Cardiac septum (tissue), 1 donor: ENCODE data around the gene CARMIL1. TPM values are rescaled to one million over a fixed set of nuclear protein-coding genes. Genes with fewer than 3 reads are reported as not detected.
"Not testable (repeated sequence)": the region's sequence is repeated elsewhere in the genome, so short reads cannot be mapped to it uniquely, and the experiment has no call there.

ENCODE experiments used
- DNase-seq: peaks from one replicate; pipeline ENCODE4 v3.0.0-alpha.2; 2020; ENCODE audit warnings: low spot score
- intact Hi-C: fragments of 100-400 bp; cut with DNase I; formaldehyde crosslinking; loops from one replicate; pipeline ENCODE4 v1.14.0; 2022
- total RNA-seq: library from RNA; stranded (reverse); fragmentation: NEBNext Ultra II Directional; extraction: Animal tissue kit (Norgen Biotek cat#: 25700); gene quantifications from one replicate; pipeline ENCODE4 v1.2.1, GENCODE V29; 2021
- donor health status: DM: no; HTN: no; CAD: no.

The CARMIL1 gene
- total RNA-seq, 1 donor from 2014 or later, result 7.5 TPM

GRCh38 chr6:25579391-25579883, 300.3 kb downstream of the CARMIL1 start:
- DNase-seq, result no peak
- intact Hi-C loops, result no loop called here

DNA sequence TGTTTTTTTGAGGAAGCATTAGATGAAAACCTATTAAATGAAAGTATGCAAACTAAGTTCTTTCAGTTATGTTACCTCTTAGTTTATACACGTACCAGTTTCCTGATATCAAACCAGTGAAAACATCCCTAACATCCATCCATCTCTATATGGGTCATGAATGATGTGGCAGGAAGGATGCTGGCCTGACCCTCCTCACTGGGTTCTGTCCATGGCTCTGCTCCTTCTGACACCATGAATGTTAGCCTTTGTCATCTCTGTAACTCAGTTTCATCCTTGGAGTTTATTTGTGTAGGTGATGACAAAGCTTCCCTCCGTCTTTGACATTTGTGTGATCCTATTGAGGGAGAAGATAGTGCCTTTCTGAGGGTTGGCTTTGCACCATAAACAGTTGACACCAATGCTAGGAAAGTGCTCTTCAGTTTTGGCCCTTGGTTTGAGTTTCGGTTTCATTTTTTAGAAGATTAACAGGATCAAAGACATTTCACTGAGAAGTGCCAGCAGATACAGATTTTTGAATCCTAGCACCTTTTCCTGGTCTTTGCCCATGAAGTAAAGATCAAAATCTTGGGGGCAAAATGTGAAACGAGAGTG, 300.8 kb downstream of the CARMIL1 start:
- intact Hi-C loops, result no loop called here
- no peak for DNase-seq

DNA sequence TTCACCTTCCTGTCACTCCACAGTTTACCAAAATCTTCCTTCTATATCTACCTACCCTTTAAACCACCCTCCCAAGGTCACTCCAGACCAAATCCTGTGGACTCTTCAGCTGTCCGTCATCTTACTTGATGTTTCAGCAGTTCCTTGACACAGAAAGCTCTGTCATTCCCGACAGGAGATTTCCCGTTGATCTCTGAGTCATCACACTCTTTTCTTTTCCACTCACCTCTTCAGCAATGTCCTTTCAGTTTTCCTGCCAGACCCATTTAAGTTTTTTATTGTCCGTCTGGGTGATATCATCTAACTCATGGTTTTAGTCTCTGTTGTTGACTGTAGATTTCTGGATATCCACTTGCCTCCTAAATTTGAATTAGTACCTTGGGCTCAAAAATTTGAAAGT, 302.9 kb downstream of the CARMIL1 start:
- DNase-seq, result no peak
- intact Hi-C loops, result no loop called here

GRCh38 chr6:25583099-25583498, 303.9 kb downstream of the CARMIL1 start:
- DNase-seq, result no peak
- intact Hi-C loops, result no loop called here

- DNase-seq, result no peak
- intact Hi-C loops, result no loop called here
Observed at GRCh38 chr6:25583906-25584305, 304.7 kb downstream of the CARMIL1 start.

- DNase-seq, result no peak
- intact Hi-C loops, result no loop called here
Observed at GRCh38 chr6:25585225-25585624, 306.1 kb downstream of the CARMIL1 start.

DNA sequence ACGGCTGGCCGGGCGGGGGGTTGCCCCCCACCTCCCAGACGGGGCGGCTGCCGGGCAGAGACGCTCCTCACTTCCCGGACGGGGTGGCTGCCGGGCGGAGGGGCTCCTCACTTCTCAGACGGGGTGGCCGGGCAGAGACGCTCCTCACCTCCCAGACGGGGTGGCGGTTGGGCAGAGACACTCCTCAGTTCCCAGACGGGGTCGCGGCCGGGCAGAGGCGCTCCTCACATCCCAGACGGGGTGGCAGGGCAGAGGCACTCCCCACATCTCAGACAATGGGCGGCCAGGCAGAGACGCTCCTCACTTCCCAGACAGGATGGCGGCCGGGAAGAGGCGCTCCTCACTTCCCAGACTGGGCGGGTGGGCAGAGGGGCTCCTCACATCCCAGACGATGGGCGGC, 306.9 kb downstream of the CARMIL1 start:
- intact Hi-C loops, DNase-seq: not testable (repeated sequence)

DNA sequence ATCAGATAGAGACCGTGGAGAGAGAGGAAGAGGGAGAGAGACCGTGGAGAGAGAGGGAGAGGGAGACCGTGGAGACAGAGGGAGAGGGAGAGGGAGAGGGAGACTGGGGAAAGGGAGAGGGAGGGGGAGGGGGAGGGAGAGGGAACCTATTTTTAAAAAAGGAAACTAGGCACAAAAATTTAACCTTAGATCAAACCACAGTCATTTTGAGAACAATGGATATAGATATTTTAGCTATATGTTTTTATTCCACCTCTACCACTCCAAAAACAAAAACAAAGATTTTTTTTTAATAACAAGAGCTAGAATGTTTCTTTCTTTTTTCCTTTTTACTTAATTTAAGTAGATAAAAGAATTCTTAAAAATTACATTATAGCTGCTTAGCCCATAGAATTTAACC, 307.8 kb downstream of the CARMIL1 start:
- DNase-seq, result no peak
- intact Hi-C loops, result no loop called here

DNA sequence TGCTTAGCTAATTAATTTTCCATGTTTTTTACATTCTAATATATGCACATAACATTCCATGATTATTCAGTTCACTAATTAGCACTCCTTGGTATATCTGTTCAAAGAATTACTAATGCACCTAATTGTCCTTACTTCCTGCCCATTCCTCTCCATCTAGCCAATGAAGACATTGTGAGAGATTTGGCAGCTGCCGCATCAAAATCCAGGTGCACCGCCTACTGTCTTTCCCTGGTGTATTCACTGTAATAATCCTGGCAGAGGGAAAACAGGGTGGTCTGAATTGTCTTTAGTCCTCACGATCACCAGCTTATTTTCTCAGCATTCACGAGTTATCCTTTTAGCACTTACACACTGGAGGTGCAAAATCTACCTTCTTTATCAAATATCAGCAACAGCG, 311.8 kb downstream of the CARMIL1 start:
- no peak for DNase-seq
- intact Hi-C loops, result no loop called here

GRCh38 chr6:25596928-25597818, 318.0 kb downstream of the CARMIL1 start:
- intact Hi-C loops, result no loop called here
- no peak for DNase-seq

DNA sequence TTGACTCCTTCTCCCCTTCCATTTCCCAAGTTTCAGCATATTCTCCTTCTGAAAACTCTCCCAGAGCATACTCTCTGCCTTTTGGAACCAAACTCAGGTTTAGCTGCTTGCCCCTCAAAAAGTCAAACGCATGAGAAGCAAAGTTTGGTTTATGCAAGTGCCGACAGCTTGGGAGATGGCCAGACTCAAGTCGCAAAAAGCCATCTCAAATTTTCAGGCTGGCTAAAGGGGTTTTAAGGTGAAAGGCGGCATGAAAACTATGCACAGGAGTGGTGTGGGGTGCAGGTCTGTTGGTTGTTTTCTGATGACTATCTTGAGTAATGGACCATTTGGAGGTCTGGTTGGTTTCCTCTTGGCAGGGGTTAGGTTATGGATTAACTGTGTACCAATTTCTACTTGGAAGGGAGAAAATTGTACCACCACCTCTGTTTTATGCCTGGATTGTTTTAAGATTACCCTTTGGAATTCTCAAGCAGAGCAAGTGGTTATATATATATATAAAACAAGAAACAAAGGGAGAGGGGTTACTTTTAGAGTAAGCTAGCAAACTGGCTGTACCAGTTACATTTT, 320.4 kb downstream of the CARMIL1 start:
- no peak for DNase-seq
- intact Hi-C loops, result loop anchor here (5.0 kb wide), 2 partner anchors 322 to 377 kb away; partner anchors contain the start of gene CARMIL1

- intact Hi-C loops, result loop anchor here (5.0 kb wide), 2 partner anchors 325 to 380 kb away; partner anchors contain the start of gene CARMIL1
- no peak for DNase-seq
Observed at GRCh38 chr6:25601800-25602673, 322.9 kb downstream of the CARMIL1 start.

DNA sequence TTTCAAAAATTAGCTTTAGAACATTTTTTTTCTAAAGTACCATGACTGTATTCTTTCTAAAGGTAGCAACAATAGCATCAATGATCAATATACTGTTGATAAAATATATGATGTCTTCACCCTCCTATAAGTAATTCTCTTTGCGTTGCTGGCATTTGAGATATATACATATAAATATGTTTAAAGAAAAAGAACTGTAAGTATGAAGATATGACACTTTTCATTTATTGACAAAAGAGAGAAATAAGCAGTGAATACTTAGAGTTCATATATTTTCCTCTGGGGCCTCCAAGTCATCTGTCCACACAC, 323.5 kb downstream of the CARMIL1 start:
- no peak for DNase-seq
- intact Hi-C loops, result loop anchor here (5.0 kb wide), 2 partner anchors 325 to 380 kb away; partner anchors contain the start of gene CARMIL1

- DNase-seq, result no peak
- intact Hi-C loops, result loop anchor here (5.0 kb wide), 2 partner anchors 326 to 381 kb away; partner anchors contain the start of gene CARMIL1
Observed at GRCh38 chr6:25603251-25603650, 324.1 kb downstream of the CARMIL1 start.

GRCh38 chr6:25606151-25606550, 327.0 kb downstream of the CARMIL1 start:
- intact Hi-C loops, result no loop called here
- DNase-seq, result no peak

GRCh38 chr6:25608558-25609174, 329.5 kb downstream of the CARMIL1 start:
- DNase-seq, result no peak
- intact Hi-C loops, result no loop called here

- intact Hi-C loops, result no loop called here
- DNase-seq, result no peak
Observed at GRCh38 chr6:25612666-25613065, 333.5 kb downstream of the CARMIL1 start.

GRCh38 chr6:25613415-25613814, 334.2 kb downstream of the CARMIL1 start:
- DNase-seq, result no peak
- intact Hi-C loops, result no loop called here

DNA sequence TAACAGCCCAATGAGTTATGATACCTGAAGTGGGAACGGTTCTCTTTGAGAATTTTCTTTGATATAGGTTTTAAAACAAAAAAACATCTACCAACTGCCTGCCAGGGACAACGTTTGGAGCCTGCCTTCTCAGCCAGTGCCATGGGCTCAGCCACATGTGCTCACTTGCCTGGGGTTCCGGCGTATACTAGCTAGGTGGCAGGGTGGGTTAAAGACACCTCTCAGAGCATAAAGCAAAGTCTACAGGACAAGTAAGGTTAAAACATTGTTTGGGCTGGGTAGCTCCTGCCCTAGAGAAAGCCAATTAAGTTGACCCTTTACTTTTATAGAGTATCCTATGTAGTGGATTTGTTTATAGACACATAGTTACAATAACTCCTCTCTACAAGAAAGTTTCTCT, 334.9 kb downstream of the CARMIL1 start:
- DNase-seq, result no peak
- intact Hi-C loops, result no loop called here
